Astrocyte of the cerebellum (primary cell): ENCODE results near the gene PRMT9.

ENCODE experiments used
- DNase-seq: peaks from one replicate; pipeline ENCODE4 v3.0.0-alpha.2; 2011; ENCODE audit warnings: low read depth
- H3K4me3 ChIP-seq: 2 replicates; pipeline ENCODE4 v1.5.1; 2011; ENCODE audit warnings: mild to moderate bottlenecking, low read depth, low read length, moderate library complexity
- in situ Hi-C: cut with HindIII; loops from 2 replicates; pipeline ENCODE4 v1.10.0; 2017; ENCODE audit warnings: low sequenced_read_pairs
- TF ChIP-seq, protein P1 (sequence below): IDR thresholded peaks from 2 replicates; pipeline ENCODE4 v1.5.1; 2012; ENCODE audit warnings: low read length, low read depth, moderate library complexity, mild to moderate bottlenecking; ENCODE audit errors: missing control alignments

The PRMT9 gene

DNA sequence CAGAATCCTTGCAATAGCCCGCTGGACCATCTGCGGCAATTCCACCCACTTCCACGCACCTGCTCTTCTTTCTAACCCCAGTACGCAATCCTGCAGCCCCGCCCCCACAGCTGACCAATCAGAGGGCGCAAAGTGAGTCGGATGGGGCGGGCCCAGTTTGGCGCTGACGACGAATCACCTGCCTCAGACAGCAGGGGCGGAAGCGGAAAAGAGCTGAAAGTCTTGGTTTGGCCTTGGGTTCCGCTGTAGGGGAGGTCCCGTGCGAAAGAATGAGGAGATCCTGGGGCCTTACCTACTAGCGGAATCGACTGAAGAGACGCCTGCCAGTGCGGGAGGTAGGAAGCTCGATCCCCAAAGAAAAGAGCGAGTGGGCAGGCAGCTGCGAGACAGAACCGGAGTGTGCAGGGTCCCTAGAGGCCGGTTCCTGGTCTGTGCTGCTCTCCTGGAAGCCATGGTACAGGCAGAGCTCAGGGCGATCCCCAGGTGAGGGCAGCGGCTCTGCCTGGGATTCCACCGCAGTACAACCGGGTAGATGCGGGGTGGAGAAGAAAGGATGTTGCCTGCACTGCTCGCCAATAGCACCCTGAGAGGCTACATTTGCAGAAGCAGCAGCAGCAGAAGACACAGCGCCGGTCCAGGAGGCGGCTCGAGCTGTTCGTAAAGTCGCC is 66.7 kb downstream of the PRMT9 start, which contains the start of gene TMEM184C:
TSS of gene TMEM184C (plus strand) at position 225 of the 668 bp plus-strand sequence. CDS start 560 bp downstream, outside the sequence.
- DNase-seq: peak; percentile 83
- TF ChIP-seq, protein P1, sequence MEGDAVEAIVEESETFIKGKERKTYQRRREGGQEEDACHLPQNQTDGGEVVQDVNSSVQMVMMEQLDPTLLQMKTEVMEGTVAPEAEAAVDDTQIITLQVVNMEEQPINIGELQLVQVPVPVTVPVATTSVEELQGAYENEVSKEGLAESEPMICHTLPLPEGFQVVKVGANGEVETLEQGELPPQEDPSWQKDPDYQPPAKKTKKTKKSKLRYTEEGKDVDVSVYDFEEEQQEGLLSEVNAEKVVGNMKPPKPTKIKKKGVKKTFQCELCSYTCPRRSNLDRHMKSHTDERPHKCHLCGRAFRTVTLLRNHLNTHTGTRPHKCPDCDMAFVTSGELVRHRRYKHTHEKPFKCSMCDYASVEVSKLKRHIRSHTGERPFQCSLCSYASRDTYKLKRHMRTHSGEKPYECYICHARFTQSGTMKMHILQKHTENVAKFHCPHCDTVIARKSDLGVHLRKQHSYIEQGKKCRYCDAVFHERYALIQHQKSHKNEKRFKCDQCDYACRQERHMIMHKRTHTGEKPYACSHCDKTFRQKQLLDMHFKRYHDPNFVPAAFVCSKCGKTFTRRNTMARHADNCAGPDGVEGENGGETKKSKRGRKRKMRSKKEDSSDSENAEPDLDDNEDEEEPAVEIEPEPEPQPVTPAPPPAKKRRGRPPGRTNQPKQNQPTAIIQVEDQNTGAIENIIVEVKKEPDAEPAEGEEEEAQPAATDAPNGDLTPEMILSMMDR: peak; percentile 19
- peak within 1 kb of the TSS; percentile 67 for H3K4me3 ChIP-seq
- in situ Hi-C loops: no loop called here

DNA sequence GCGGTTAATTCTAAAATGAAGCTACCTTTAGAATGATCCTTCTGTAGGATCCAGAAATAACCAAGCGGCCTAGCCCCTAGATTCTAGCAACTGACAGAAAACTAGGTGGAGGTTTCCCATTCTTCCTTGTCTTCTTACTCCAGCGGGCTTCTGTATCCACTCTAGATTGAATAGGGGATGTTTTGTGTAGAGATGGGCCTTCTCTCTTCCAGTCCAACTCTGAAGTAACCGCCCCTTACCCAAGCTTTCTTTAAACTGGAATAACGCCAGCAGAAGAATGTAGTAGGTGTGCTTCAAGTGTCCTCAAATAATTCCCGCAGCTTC is 67.2 kb downstream of the PRMT9 start:
- peak overlapping the region; percentile 67 for H3K4me3 ChIP-seq
- TF ChIP-seq, protein P1: no peak
- no peak for DNase-seq
- in situ Hi-C loops: no loop called here

DNA sequence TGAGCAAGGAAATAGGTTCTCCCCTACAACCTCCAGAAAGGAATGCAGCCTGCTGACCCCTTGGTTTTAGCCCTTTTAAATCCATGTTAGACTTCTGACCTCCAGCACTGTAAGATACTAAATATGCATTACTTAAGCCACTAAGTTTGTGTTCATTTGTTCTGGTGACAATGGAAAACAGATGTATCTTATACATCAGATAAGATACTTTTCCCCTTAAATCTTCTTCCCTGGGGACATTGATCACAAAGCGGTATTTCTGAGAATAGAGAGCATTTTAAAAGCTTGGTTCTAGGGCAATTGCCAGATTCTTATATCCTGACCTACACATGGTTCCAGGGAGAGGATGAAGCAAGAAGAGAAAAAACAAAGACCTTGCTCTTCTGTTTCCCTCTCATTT is 73.3 kb downstream of the PRMT9 start:
- in situ Hi-C loops: no loop called here
- DNase-seq: no peak
- no peak overlapping the region for H3K4me3 ChIP-seq
- TF ChIP-seq, protein P1: no peak

DNA sequence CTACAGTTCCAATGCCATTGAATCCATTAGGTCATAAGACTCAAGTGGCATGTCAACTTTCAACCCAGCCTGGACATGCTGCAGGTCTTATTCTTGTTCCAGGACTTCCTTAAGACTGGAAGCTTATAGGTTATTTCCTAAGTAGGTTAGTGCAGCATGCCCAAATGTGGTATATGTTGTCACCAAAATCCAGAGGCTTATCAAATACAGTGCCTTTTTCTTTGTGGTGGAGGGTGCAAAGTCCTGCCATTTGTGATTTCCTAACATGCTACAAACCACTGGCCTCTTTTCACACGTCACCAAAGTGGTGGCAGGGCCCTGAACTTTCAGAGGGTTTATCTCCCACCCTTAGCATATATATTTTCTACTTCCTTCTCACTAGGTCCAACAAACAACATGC is 76.5 kb downstream of the PRMT9 start:
- in situ Hi-C loops: no loop called here

DNA sequence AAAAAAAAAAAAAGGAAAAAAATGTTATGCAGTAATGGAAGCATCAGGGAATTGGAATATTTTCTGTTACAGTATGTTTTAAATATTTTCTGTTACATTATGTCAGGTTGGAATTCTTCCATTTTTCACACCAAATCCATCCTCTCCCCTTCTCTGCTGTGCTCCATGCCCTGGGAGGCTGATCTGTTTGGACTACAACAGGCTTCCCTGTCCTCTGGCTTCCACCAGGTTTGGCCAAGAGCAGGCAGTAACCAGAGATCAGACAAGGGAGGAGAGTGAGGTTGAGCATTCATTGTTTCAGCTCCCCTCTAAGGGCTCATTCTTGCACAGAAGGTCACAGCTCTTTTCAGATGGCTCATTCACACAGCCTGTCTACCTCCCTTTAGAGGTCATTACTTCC is 78.5 kb downstream of the PRMT9 start:
- no peak overlapping the region for H3K4me3 ChIP-seq
- DNase-seq: no peak
- TF ChIP-seq, protein P1: no peak
- in situ Hi-C loops: no loop called here

More for the DNA sequence above, 76.5 kb downstream of the PRMT9 start:
- TF ChIP-seq, protein P1: no peak
- H3K4me3 ChIP-seq: no peak overlapping the region
- no peak for DNase-seq

DNA sequence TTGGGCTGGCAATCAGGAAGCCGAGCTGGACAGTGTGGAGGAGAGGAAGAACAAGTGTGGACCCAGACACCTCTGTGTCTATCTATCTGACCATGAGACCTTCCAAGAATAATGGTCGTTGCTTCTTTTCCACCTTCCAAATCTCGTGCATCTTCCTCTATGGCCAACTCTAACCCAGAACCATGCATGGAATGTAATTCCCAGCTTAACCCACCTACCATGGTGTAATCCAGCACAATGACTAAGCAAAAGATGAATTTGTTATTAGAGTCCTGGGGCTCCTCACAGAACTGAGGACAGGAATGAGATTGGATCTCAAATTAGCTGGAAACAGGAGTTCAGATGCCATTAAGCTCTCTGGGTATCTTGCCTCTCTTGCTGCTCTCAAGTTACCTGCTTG is 84.2 kb downstream of the PRMT9 start:
- DNase-seq: no peak
- H3K4me3 ChIP-seq: no peak overlapping the region
- in situ Hi-C loops: no loop called here
- TF ChIP-seq, protein P1: no peak

DNA sequence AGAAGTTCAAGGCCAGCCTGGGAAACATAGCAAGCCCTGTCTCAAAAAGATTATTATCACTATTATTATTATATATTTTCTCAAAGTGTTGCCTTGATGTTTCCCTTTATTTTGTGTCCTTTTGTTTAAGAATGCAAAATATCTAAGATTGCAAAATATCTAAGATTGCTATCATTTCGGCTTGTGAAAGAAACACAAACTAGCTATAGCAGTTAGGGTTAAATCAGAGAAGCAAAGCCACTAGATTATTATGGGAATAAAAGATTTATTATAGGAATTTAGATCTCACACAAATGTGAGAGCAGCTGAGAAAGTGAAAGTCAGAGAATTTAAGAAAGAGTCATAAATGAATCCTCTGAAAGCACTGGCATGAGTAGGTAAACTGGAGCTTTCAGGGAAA is 84.8 kb downstream of the PRMT9 start:
- TF ChIP-seq, protein P1: no peak
- DNase-seq: no peak
- no peak overlapping the region for H3K4me3 ChIP-seq
- in situ Hi-C loops: no loop called here
